Stomach (tissue), 9 donors: ENCODE results near the gene AIG1. TPM values are rescaled to one million over a fixed set of nuclear protein-coding genes. Genes with fewer than 3 reads are reported as not detected.

ENCODE experiments used
- DNase-seq, 2 donors: peaks; one replicate each; pipeline versions ENCODE4 v3.0.0 to v3.0.0-alpha.2; 2013 to 2019
- H3K27ac ChIP-seq, 5 donors: fragments of 200-600 bp in 4 of 5; sonication (generic) in 4 of 5; one replicate each; pipeline ENCODE4 v1.5.1; 2013 to 2019; ENCODE audit warnings: mild to moderate bottlenecking in 1 of 5, moderate library complexity in 1 of 5
- H3K27me3 ChIP-seq, 3 donors: fragments of 200-600 bp; sonication (generic); one replicate each; pipeline ENCODE4 v1.5.1; 2017 to 2019; ENCODE audit warnings: mixed run types in 1 of 3
- H3K36me3 ChIP-seq, 4 donors: fragments of 200-600 bp; sonication (generic); 1 replicate in 3 of 4; 2 replicates in 1 of 4; pipeline ENCODE4 v1.5.1; 2016 to 2019
- H3K4me1 ChIP-seq, 4 donors: fragments of 200-600 bp; sonication (generic); one replicate each; pipeline ENCODE4 v1.5.1; 2016 to 2019
- H3K4me3 ChIP-seq, 4 donors: fragments of 200-600 bp; sonication (generic) in 3 of 4; one replicate each; pipeline ENCODE4 v1.5.1; 2016 to 2019; ENCODE audit warnings: mild to moderate bottlenecking in 1 of 4
- H3K9me3 ChIP-seq, 4 donors: fragments of 200-600 bp; sonication (generic); one replicate each; pipeline ENCODE4 v1.5.1; 2016 to 2019
- EP300 ChIP-seq: sonication (generic); formaldehyde crosslinking; IDR thresholded peaks from one replicate; pipeline ENCODE4 v1.6.1; 2017; ENCODE audit warnings: antibody characterized with exemption
- POLR2A ChIP-seq, 4 donors: fragments of 450-650 bp; IDR thresholded peaks; one replicate each; pipeline ENCODE4 v1.6.1; 2016; ENCODE audit warnings: antibody characterized with exemption in 4 of 4, control low read depth in 2 of 4, mild to moderate bottlenecking in 1 of 4, moderate library complexity in 1 of 4
- POLR2AphosphoS5 ChIP-seq, 3 donors: sonication (generic); formaldehyde crosslinking; IDR thresholded peaks; one replicate each; pipeline ENCODE4 v1.6.1; 2016; ENCODE audit warnings: antibody characterized with exemption in 3 of 3
- WGBS, 5 donors: extraction: QIAGEN DNeasy Blood & Tissue Kit in 3 of 5; methylation state at CpG; one replicate each; pipeline versions ENCODE4 v1.1.5 to v1.1.7; 2013 to 2018; 5-methylcytosine and 5-hydroxymethylcytosine counted together
- intact Hi-C: fragments of 100-400 bp; cut with DNase I; formaldehyde crosslinking; loops from one replicate; pipeline ENCODE4 v1.15.1; 2023; ENCODE audit warnings: low total_unique reads
- polyA plus RNA-seq, 3 donors: library from polyadenylated mRNA; stranded (reverse); fragments of 200-250 nt; gene quantifications; one replicate each; pipeline ENCODE4 v1.2.3, GENCODE V29; 2013
- total RNA-seq, 5 donors: library from RNA; depleted of rRNA; stranded (reverse); fragments of >200 nt; gene quantifications; one replicate each; pipeline versions ENCODE4 v1.1.0 to v1.2.3, GENCODE V29; 2014 to 2016
- TF ChIP-seq, protein P1 (sequence below), 7 experiments: fragments of 450-650 bp in 4 of 7; fragments of 200-600 bp in 3 of 7; sonication (generic) in 3 of 7; IDR thresholded peaks; one replicate each; pipeline ENCODE4 v1.5.1; 2016 to 2019; ENCODE audit warnings: antibody characterized with exemption in 7 of 7, control low read depth in 2 of 7, mild to moderate bottlenecking in 1 of 7
- donor health status: healthy with polysubstance abuse.
- donor health status: Bipolar disorder and iron deficiency.
- donor health status: healthy.

The AIG1 gene
- total and polyA plus RNA-seq, 8 donors: 10.8 to 220 (median 29.7) TPM; not detected in 1

DNA sequence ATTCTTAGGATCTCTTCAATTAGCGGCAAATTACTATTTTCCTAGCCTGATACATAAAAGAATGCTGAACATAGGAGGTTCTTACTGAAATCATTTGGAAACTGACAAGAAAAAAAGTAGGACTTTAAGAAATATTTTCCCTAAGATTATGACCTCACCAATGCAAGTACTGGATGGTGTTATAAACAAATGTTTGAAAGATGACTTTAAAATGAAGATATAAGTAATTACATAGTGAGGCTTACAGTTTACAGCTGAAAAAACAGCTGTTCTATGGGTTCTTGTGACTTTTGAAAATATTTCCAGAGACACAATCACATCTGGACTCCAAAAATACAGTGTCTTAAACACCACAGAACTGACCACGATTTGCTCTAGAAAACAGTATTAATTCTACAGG is 324.9 kb downstream of the AIG1 start:
- no peaks in the 10 kb centered on the region for H3K27me3 ChIP-seq
- H3K9me3 ChIP-seq: peaks cover 0 to 7% (median 1%) of the 10 kb centered on the region in 4 donors
- H3K27ac ChIP-seq: no peak overlapping the region
- TF ChIP-seq POLR2A (IDR thresholded peaks at IDR 0.05) (no peak), POLR2AphosphoS5 (IDR thresholded peaks at IDR 0.05) (no peak), EP300 (no peak)
- TF ChIP-seq, protein P1, sequence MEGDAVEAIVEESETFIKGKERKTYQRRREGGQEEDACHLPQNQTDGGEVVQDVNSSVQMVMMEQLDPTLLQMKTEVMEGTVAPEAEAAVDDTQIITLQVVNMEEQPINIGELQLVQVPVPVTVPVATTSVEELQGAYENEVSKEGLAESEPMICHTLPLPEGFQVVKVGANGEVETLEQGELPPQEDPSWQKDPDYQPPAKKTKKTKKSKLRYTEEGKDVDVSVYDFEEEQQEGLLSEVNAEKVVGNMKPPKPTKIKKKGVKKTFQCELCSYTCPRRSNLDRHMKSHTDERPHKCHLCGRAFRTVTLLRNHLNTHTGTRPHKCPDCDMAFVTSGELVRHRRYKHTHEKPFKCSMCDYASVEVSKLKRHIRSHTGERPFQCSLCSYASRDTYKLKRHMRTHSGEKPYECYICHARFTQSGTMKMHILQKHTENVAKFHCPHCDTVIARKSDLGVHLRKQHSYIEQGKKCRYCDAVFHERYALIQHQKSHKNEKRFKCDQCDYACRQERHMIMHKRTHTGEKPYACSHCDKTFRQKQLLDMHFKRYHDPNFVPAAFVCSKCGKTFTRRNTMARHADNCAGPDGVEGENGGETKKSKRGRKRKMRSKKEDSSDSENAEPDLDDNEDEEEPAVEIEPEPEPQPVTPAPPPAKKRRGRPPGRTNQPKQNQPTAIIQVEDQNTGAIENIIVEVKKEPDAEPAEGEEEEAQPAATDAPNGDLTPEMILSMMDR (IDR thresholded peaks at IDR 0.05): no peak
- intact Hi-C loops: no loop called here
- H3K4me1 ChIP-seq: no peaks in the 10 kb centered on the region
- WGBS, 5 donors: 80 to 93% (median 86%) methylated on average over 2 of the region's 2 CpGs
- H3K4me3 ChIP-seq: no peak overlapping the region
- DNase-seq: no peak
- H3K36me3 ChIP-seq: no peaks in the 10 kb centered on the region

DNA sequence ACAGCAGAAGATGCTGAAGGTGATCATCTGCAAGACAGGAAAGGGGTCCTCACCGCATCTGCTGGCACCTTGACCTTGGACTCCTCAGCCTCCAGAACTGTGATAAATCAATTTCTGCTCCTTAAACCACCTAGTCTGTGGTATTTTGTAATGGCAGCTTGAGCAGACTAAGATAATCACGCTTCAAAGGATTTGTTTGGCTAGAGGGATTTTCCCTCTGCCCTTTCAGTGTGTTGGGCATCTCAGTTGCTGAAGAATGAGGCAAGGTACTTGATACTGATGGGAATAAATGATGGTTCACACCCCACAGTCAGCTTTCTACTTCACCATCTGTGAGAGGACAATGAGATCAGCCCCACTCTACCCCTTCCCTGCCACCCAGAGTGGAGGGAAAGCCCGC is 329.6 kb downstream of the AIG1 start:
- Histone ChIP-seq H3K27ac (no peak overlapping the region), H3K9me3 (no peaks in the 10 kb centered on the region), H3K4me3 (no peak overlapping the region), H3K27me3 (no peaks in the 10 kb centered on the region), H3K4me1 (no peaks in the 10 kb centered on the region), H3K36me3 (no peaks in the 10 kb centered on the region)
- no peak for TF ChIP-seq POLR2AphosphoS5 (IDR thresholded peaks at IDR 0.05)
- TF ChIP-seq EP300: no peak
- TF ChIP-seq, protein P1 (IDR thresholded peaks at IDR 0.05): no peak
- no peak for TF ChIP-seq POLR2A (IDR thresholded peaks at IDR 0.05)
- intact Hi-C loops: no loop called here
- DNase-seq: no peak
- 86 to 90% (median 87%) methylated on average over 3 of the region's 3 CpGs for WGBS, 5 donors

Other genes with a start within 250 kb of the AIG1 start
- 10 to 100 TPM in 2 of 5 donors, 1 to 10 TPM in 2, under 1 TPM in 1; 0.58 to 14.3 (median 9.1) TPM for gene HIVEP2, start 115.7 kb upstream of the AIG1 start, total RNA-seq
- gene HIVEP2, start 115.7 kb upstream of the AIG1 start, polyA plus RNA-seq: 1 to 10 TPM; 2.2 to 3.2 (median 2.9) TPM